ENCODE results near the gene PCDHGC5.

DNA sequence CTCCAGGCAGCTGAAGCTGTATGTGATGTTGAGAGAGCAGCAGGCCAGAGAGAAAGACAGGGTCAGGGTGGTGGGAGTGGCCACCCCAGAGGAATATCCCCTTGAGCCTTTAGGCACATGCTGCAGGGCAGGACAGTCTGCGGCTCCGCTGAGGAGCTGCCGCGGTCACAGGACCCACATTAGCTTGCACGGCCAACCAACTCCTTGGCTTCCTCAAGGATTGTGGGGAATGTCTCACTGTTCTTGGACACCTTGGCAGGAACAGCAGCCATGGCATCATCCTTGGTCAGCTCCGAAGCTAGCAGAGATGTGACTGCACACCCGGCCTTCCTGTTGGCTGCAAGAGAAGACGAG is 27.8 kb downstream of the PCDHGC5 start:
- TF ChIP-seq ZC3H10 (CRISPR knock-in tag; IDR thresholded peaks at IDR 0.05) (no peak), OSR1 (CRISPR knock-in tag; IDR thresholded peaks at IDR 0.05) (no peak), ZFP3 (CRISPR knock-in tag; IDR thresholded peaks at IDR 0.05) (no peak), TOX (CRISPR knock-in tag; IDR thresholded peaks at IDR 0.05; ENCODE audit: borderline replicate concordance) (no peak), SNAI2 (CRISPR knock-in tag; IDR thresholded peaks at IDR 0.05) (no peak), TSHZ2 (CRISPR knock-in tag; IDR thresholded peaks at IDR 0.05) (no peak), BACH2 (CRISPR knock-in tag; IDR thresholded peaks at IDR 0.05; ENCODE audit: borderline replicate concordance) (no peak), RARB (CRISPR knock-in tag; IDR thresholded peaks at IDR 0.05) (no peak), ZNF8 (CRISPR knock-in tag; IDR thresholded peaks at IDR 0.05) (no peak), ZFP30 (CRISPR knock-in tag; IDR thresholded peaks at IDR 0.05) (no peak), TCF4 (CRISPR knock-in tag; IDR thresholded peaks at IDR 0.05; ENCODE audit: borderline replicate concordance) (no peak), PATZ1 (CRISPR knock-in tag; IDR thresholded peaks at IDR 0.05; ENCODE audit: borderline replicate concordance) (no peak)

Data from SK-N-SH treated with all-trans-retinoic acid at 6 μM for 48 hours (cell line).